K562 (cell line): ENCODE results near the gene TAGLN3. TPM values are rescaled to one million over a fixed set of nuclear protein-coding genes. Genes with fewer than 3 reads are reported as not detected.

Source experiments
- BRD9 ChIP-seq: fragments of 450-650 bp; IDR thresholded peaks from 2 replicates; pipeline ENCODE4 v1.6.1; 2018; ENCODE audit warnings: low read depth; ENCODE audit not compliant: partially characterized antibody
- CREB3 ChIP-seq: fragments of 450-650 bp; conservative IDR thresholded peaks from 2 replicates; pipeline ENCODE4 v1.6.1; 2016; ENCODE audit warnings: missing genetic modification characterization, low read depth, mild to moderate bottlenecking, missing compliant biosample characterization, moderate library complexity
- NR1H2 ChIP-seq: sonication (generic); formaldehyde crosslinking; IDR thresholded peaks from 2 replicates; pipeline ENCODE4 v1.4.0; 2020; ENCODE audit warnings: mild to moderate bottlenecking, missing genetic modification reagents
- PBX2 ChIP-seq, 2 experiments: IDR thresholded peaks in 1 of 2; conservative IDR thresholded peaks in 1 of 2; 2 replicates each; pipeline ENCODE4 v1.6.1; 2016; ENCODE audit warnings: low read depth in 2 of 2, mild to moderate bottlenecking in 1 of 2, missing compliant biosample characterization in 1 of 2, missing genetic modification characterization in 1 of 2, moderate library complexity in 1 of 2
- PHTF2 ChIP-seq: fragments of 250-450 bp; sonication (Bioruptor Pico); IDR thresholded peaks from 2 replicates; pipeline ENCODE4 v1.5.0; 2021; ENCODE audit warnings: mild to moderate bottlenecking
- RAD21 ChIP-seq, 2 experiments: fragments of 250-450 bp in 1 of 2; fragments of 450-650 bp in 1 of 2; sonication (Bioruptor Pico) in 1 of 2; formaldehyde crosslinking in 1 of 2; IDR thresholded peaks in 1 of 2; conservative IDR thresholded peaks in 1 of 2; 2 replicates each; pipeline versions ENCODE4 v1.4.0 to v1.8.0; 2020 to 2022; ENCODE audit warnings: mild to moderate bottlenecking in 2 of 2, moderate library complexity in 1 of 2
- TAF1 ChIP-seq: IDR thresholded peaks from 2 replicates; pipeline ENCODE4 v1.6.1; 2011; ENCODE audit warnings: mild to moderate bottlenecking, low read length, moderate library complexity; ENCODE audit not compliant: insufficient read depth, control insufficient read depth, severe bottlenecking; ENCODE audit errors: extremely low read depth
- TFAM ChIP-seq: fragments of 250-450 bp; sonication (Bioruptor Pico); conservative IDR thresholded peaks from 2 replicates; pipeline ENCODE4 v1.5.0; 2021; ENCODE audit warnings: mild to moderate bottlenecking, moderate library complexity
- TRIM25 ChIP-seq: fragments of 450-650 bp; IDR thresholded peaks from 2 replicates; pipeline ENCODE4 v1.7.0; 2016; ENCODE audit warnings: borderline replicate concordance
- ZBTB1 ChIP-seq: sonication (generic); formaldehyde crosslinking; IDR thresholded peaks from 2 replicates; pipeline ENCODE4 v1.8.1; 2023; ENCODE audit warnings: missing genetic modification reagents, low read depth, mild to moderate bottlenecking, borderline replicate concordance
- ZNF197 ChIP-seq: fragments of 200-800 bp; sonication (Bioruptor generic); IDR thresholded peaks from 2 replicates; pipeline ENCODE4 v1.6.1; 2016; ENCODE audit warnings: low read depth, missing genetic modification characterization, missing compliant biosample characterization
- ZNF3 ChIP-seq: fragments of 250-450 bp; sonication (Bioruptor Pico); IDR thresholded peaks from 2 replicates; pipeline ENCODE4 v1.5.0; 2021; ENCODE audit warnings: mild to moderate bottlenecking, moderate library complexity
- ZNF584 ChIP-seq: fragments of 200-800 bp; sonication (Bioruptor generic); IDR thresholded peaks from 2 replicates; pipeline ENCODE4 v1.6.1; 2016; ENCODE audit warnings: low read depth, mild to moderate bottlenecking, missing genetic modification characterization, missing compliant biosample characterization
- ZNF830 ChIP-seq: fragments of 250-450 bp; sonication (Bioruptor Pico); IDR thresholded peaks from 2 replicates; pipeline ENCODE4 v1.5.0; 2021; ENCODE audit warnings: mild to moderate bottlenecking
- polyA plus RNA-seq, 8 experiments: library from polyadenylated mRNA; depleted of rRNA in 4 of 8; stranded (reverse) in 5 of 8; unstranded in 3 of 8; fragments of >200 nt; fragmentation: Nextera tagmentation in 2 of 8; fragmentation: Illumina TruSeq in 1 of 8; extraction: Ambion mirVana in 2 of 8; extraction: Trizol in 1 of 8; gene quantifications; 2 replicates each; pipeline versions ENCODE4 v1.2.1 to v1.2.3, GENCODE V29; 2011 to 2014; ENCODE audit warnings: inconsistent platforms in 1 of 8, missing spikeins in 1 of 8
- total RNA-seq, 7 experiments: library from RNA; depleted of rRNA in 6 of 7; stranded (reverse); fragments of >200 nt in 6 of 7; fragmentation: Illumina TruSeq in 2 of 7; extraction: Trizol in 2 of 7; gene quantifications; 2 replicates each; pipeline versions ENCODE4 v1.2.1 to v1.2.3, GENCODE V29; 2011 to 2021; ENCODE audit warnings: low replicate concordance in 1 of 7

Gene TAGLN3
- total and polyA plus RNA-seq, 9 of the 15 experiments (the other 6 are each of a cell fraction or from before 2014, with no cell fraction given) = 0.06 TPM; not detected in 7

- TF ChIP-seq PHTF2 (CRISPR knock-in tag) (no peak), TAF1 (peak; percentile 46), ZBTB1 (CRISPR knock-in tag) (no peak), TRIM25 (no peak), ZNF584 (no peak), PBX2 (CRISPR knock-in tag; IDR thresholded peaks at IDR 0.05; ENCODE audit: low read depth) (no peak), PBX2 (tag; conservative IDR thresholded peaks at IDR 0.05; ENCODE audit: low read depth) (no peak; the same call in 1 of the 2 replicates), NR1H2 (CRISPR knock-in tag) (no peak), CREB3 (no peak), RAD21 (CRISPR knock-in tag; conservative IDR thresholded peaks at IDR 0.05 in 1 of 2, IDR thresholded peaks at IDR 0.05 in 1 of 2) (no peak), ZNF3 (CRISPR knock-in tag) (no peak), ZNF830 (CRISPR knock-in tag) (no peak), ZNF197 (CRISPR knock-in tag) (no peak), TFAM (CRISPR knock-in tag) (no peak), BRD9 (no peak)
- TF ChIP-seq, all 486 proteins: peak for 48
Observed at GRCh38 chr3:111978583-111979433, 19.9 kb upstream of the TAGLN3 start, which contains the start of gene ABHD10 (continued).
